ENCODE measurements around the gene PFDN2. TPM values are rescaled to one million over a fixed set of nuclear protein-coding genes. Genes with fewer than 3 reads are reported as not detected.

Gene PFDN2
- total RNA-seq, 1 donor from 2014 or later, result 74.1 TPM

GRCh38 chr1:161054232-161054631 lies 63.6 kb downstream of the PFDN2 start:
- TF ChIP-seq EZH2 (IDR thresholded peaks at IDR 0.05), result no peak
- TF ChIP-seq CTCF (IDR thresholded peaks at IDR 0.05), result no peak
- TF ChIP-seq EZH2phosphoT487 (IDR thresholded peaks at IDR 0.05), result no peak
- Histone ChIP-seq H3K9me3 (ENCODE audit: low read depth) (no peaks in the 10 kb centered on the region), H3K36me3 (no peaks in the 10 kb centered on the region), H3K4me2 (no peak overlapping the region), H4K20me1 (ENCODE audit: low read depth) (no peaks in the 10 kb centered on the region), H3K4me1 (no peaks in the 10 kb centered on the region), H3K27me3 (no peaks in the 10 kb centered on the region), H3K4me3 (no peak overlapping the region), H3K79me2 (ENCODE audit: low read depth) (no peaks in the 10 kb centered on the region), H3F3A (ENCODE audit: low read depth) (no peaks in the 10 kb centered on the region), H3K9ac (no peak overlapping the region), H2AFZ (replicated peaks) (no peak overlapping the region), H3K27ac (no peak overlapping the region)
- DNase-seq (ENCODE audit: low spot score), result no peak
- peaks cover 8% of the 10 kb centered on the region for H3K9me3 Mint-ChIP-seq
- H3K4me3 Mint-ChIP-seq, result no peak overlapping the region
- no peaks in the 10 kb centered on the region for H3K36me3 Mint-ChIP-seq
- H3K4me1 Mint-ChIP-seq, result no peaks in the 10 kb centered on the region
- H3K27ac Mint-ChIP-seq, result no peak overlapping the region
- H3K27me3 Mint-ChIP-seq (ENCODE audit: insufficient read depth, low read depth), result no peaks in the 10 kb centered on the region

DNA sequence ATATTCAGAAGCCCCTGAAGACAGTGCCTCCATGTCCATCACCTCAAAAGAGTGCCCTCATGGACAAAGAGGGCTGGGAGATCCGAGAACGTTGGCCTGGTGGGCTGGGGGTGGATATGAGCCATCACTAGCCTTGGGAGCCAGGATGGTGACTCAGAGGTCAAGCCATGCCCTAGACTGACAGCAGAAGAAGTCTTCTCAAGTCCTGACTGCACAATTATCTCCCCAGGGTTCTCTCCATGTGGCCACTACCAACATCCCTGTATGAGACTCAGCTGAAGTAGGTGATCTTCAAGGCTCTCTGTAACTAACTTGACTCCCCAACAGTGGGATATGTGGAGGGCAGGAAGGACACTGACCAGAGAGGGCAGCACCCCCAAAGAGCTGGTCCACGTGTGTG lies 64.9 kb downstream of the PFDN2 start:
- Mint-ChIP-seq H3K4me1 (no peaks in the 10 kb centered on the region), H3K36me3 (no peaks in the 10 kb centered on the region), H3K4me3 (no peak overlapping the region), H3K27ac (no peak overlapping the region), H3K27me3 (ENCODE audit: insufficient read depth, low read depth) (no peaks in the 10 kb centered on the region), H3K9me3 (peaks cover 18% of the 10 kb centered on the region)
- Histone ChIP-seq H3K79me2 (ENCODE audit: low read depth) (no peaks in the 10 kb centered on the region), H3K4me2 (no peak overlapping the region), H3K9ac (no peak overlapping the region), H3K4me3 (no peak overlapping the region), H3K27ac (no peak overlapping the region), H3K36me3 (no peaks in the 10 kb centered on the region), H2AFZ (replicated peaks) (no peak overlapping the region), H3K9me3 (ENCODE audit: low read depth) (no peaks in the 10 kb centered on the region), H4K20me1 (ENCODE audit: low read depth) (no peaks in the 10 kb centered on the region), H3F3A (ENCODE audit: low read depth) (no peaks in the 10 kb centered on the region), H3K4me1 (no peaks in the 10 kb centered on the region), H3K27me3 (peaks cover 7% of the 10 kb centered on the region)
- DNase-seq (ENCODE audit: low spot score), result no peak
- no peak for TF ChIP-seq CTCF (IDR thresholded peaks at IDR 0.05)
- TF ChIP-seq EZH2phosphoT487 (IDR thresholded peaks at IDR 0.05), result no peak
- no peak for TF ChIP-seq EZH2 (IDR thresholded peaks at IDR 0.05)

- Histone ChIP-seq H2AFZ (replicated peaks) (no peak overlapping the region), H3K9me3 (ENCODE audit: low read depth) (no peaks in the 10 kb centered on the region), H3K27me3 (peaks cover 9% of the 10 kb centered on the region), H4K20me1 (ENCODE audit: low read depth) (no peaks in the 10 kb centered on the region), H3K36me3 (no peaks in the 10 kb centered on the region), H3K27ac (no peak overlapping the region), H3K9ac (no peak overlapping the region), H3K79me2 (ENCODE audit: low read depth) (no peaks in the 10 kb centered on the region), H3F3A (ENCODE audit: low read depth) (no peaks in the 10 kb centered on the region), H3K4me2 (no peak overlapping the region), H3K4me1 (peaks cover 4% of the 10 kb centered on the region), H3K4me3 (no peak overlapping the region)
- H3K4me1 Mint-ChIP-seq, result no peaks in the 10 kb centered on the region
- H3K27ac Mint-ChIP-seq, result no peak overlapping the region
- TF ChIP-seq EZH2 (IDR thresholded peaks at IDR 0.05), result no peak
- DNase-seq (ENCODE audit: low spot score), result no peak
- peaks cover 5% of the 10 kb centered on the region for H3K36me3 Mint-ChIP-seq
- H3K4me3 Mint-ChIP-seq, result no peak overlapping the region
- H3K27me3 Mint-ChIP-seq (ENCODE audit: insufficient read depth, low read depth), result peaks cover 6% of the 10 kb centered on the region
- peaks cover 31% of the 10 kb centered on the region for H3K9me3 Mint-ChIP-seq
Measured at GRCh38 chr1:161051219-161051618, 66.6 kb downstream of the PFDN2 start.

Small RNAs within 50 kb of the gene (small RNA-seq; reads per million reads assigned to genes)
- gene RF01225, result not detected

Other genes starting within 250 kb of the PFDN2 start
- gene ITLN1, start 232.9 kb downstream of the PFDN2 start, total RNA-seq (ENCODE audit: low replicate concordance), result not detected in 2 replicates
- not detected in 2 replicates for gene ITLN2, start 163.2 kb downstream of the PFDN2 start, total RNA-seq (ENCODE audit: low replicate concordance)
- gene F11R, start 96.9 kb downstream of the PFDN2 start, total RNA-seq (ENCODE audit: low replicate concordance), result 60.0 and 69.3 TPM in 2 replicates
- gene TSTD1, start 79.1 kb downstream of the PFDN2 start, total RNA-seq (ENCODE audit: low replicate concordance), result 29.9 and 59.9 TPM in 2 replicates
- gene USF1, start 72.1 kb downstream of the PFDN2 start, total RNA-seq (ENCODE audit: low replicate concordance), result 74.4 and 103 TPM in 2 replicates
- gene ARHGAP30, start 48.1 kb downstream of the PFDN2 start, total RNA-seq (ENCODE audit: low replicate concordance), result 0.06 TPM in 1 of 2 replicates, not detected in the other
- 0.06 TPM in 1 of 2 replicates, not detected in the other for gene NECTIN4, start 28.5 kb downstream of the PFDN2 start, total RNA-seq (ENCODE audit: low replicate concordance)
- 12.6 and 22.6 TPM in 2 replicates for gene KLHDC9, start 19.7 kb downstream of the PFDN2 start, total RNA-seq (ENCODE audit: low replicate concordance)
- 39.5 and 46.3 TPM in 2 replicates for gene NIT1, start 68 bp upstream of the PFDN2 start, total RNA-seq (ENCODE audit: low replicate concordance)
- gene DEDD, start 14.6 kb upstream of the PFDN2 start, total RNA-seq (ENCODE audit: low replicate concordance), result 29.7 and 34.8 TPM in 2 replicates
- 114 and 133 TPM in 2 replicates for gene UFC1, start 35.9 kb upstream of the PFDN2 start, total RNA-seq (ENCODE audit: low replicate concordance)
- gene USP21, start 41.5 kb upstream of the PFDN2 start, total RNA-seq (ENCODE audit: low replicate concordance), result 6.7 and 19.0 TPM in 2 replicates
- gene PPOX, start 48.4 kb upstream of the PFDN2 start, total RNA-seq (ENCODE audit: low replicate concordance), result 18.3 and 42.4 TPM in 2 replicates
- 9.5 and 36.5 TPM in 2 replicates for gene B4GALT3, start 59.5 kb upstream of the PFDN2 start, total RNA-seq (ENCODE audit: low replicate concordance)
- gene ADAMTS4, start 81.0 kb upstream of the PFDN2 start, total RNA-seq (ENCODE audit: low replicate concordance), result 1.3 and 5.4 TPM in 2 replicates
- gene NDUFS2, start 84.3 kb upstream of the PFDN2 start, total RNA-seq (ENCODE audit: low replicate concordance), result 105 and 107 TPM in 2 replicates
- 0.34 TPM in 1 of 2 replicates, not detected in the other for gene FCER1G, start 97.3 kb upstream of the PFDN2 start, total RNA-seq (ENCODE audit: low replicate concordance)
- not detected in 2 replicates for gene APOA2, start 105.6 kb upstream of the PFDN2 start, total RNA-seq (ENCODE audit: low replicate concordance)
- 7.2 and 9.8 TPM in 2 replicates for gene TOMM40L, start 108.0 kb upstream of the PFDN2 start, total RNA-seq (ENCODE audit: low replicate concordance)
- gene NR1I3, start 120.2 kb upstream of the PFDN2 start, total RNA-seq (ENCODE audit: low replicate concordance), result not detected in 2 replicates
- gene PCP4L1, start 140.7 kb upstream of the PFDN2 start, total RNA-seq (ENCODE audit: low replicate concordance), result 0.46 and 0.69 TPM in 2 replicates
- gene MPZ, start 191.9 kb upstream of the PFDN2 start, total RNA-seq (ENCODE audit: low replicate concordance), result 1.1 and 2.0 TPM in 2 replicates
- 61.2 and 95.7 TPM in 2 replicates for gene SDHC, start 196.3 kb upstream of the PFDN2 start, total RNA-seq (ENCODE audit: low replicate concordance)
- gene CFAP126, start 249.8 kb upstream of the PFDN2 start, total RNA-seq (ENCODE audit: low replicate concordance), result not detected in 2 replicates